ENCODE results near the gene ADAM20.

DNA sequence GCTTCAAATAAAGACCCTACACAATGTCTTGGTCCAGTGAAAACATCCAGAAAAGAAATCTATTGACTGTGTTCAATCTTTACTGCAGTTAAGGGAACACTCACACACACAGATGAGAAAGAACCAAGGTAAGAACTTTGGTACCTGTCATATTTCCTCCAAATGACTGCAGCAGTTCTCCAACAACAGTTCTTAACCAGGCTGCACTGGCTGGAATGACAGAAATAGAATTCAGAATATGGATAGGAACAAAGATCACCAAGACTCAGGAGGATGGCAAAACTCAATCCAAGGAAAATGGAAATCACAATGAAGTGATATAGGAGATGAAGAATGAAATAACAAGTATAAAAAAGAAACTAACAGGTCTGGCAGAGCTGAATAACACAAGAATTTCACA is 36.6 kb downstream of the ADAM20 start:
- TF ChIP-seq, protein P1, sequence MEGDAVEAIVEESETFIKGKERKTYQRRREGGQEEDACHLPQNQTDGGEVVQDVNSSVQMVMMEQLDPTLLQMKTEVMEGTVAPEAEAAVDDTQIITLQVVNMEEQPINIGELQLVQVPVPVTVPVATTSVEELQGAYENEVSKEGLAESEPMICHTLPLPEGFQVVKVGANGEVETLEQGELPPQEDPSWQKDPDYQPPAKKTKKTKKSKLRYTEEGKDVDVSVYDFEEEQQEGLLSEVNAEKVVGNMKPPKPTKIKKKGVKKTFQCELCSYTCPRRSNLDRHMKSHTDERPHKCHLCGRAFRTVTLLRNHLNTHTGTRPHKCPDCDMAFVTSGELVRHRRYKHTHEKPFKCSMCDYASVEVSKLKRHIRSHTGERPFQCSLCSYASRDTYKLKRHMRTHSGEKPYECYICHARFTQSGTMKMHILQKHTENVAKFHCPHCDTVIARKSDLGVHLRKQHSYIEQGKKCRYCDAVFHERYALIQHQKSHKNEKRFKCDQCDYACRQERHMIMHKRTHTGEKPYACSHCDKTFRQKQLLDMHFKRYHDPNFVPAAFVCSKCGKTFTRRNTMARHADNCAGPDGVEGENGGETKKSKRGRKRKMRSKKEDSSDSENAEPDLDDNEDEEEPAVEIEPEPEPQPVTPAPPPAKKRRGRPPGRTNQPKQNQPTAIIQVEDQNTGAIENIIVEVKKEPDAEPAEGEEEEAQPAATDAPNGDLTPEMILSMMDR (IDR thresholded peaks at IDR 0.05) = no peak
- TF ChIP-seq EZH2 (IDR thresholded peaks at IDR 0.05; ENCODE audit: borderline replicate concordance, insufficient read depth, low read depth, low read length, poor library complexity, severe bottlenecking) = no peak
